ENCODE data around the gene PXMP2. TPM values are rescaled to one million over a fixed set of nuclear protein-coding genes. Genes with fewer than 3 reads are reported as not detected.
"Not testable (repeated sequence)": the region's sequence is repeated elsewhere in the genome, so short reads cannot be mapped to it uniquely, and the experiment has no call there.

Gene PXMP2
- total RNA-seq, 1 donor from 2014 or later, result 31.5 TPM

DNA sequence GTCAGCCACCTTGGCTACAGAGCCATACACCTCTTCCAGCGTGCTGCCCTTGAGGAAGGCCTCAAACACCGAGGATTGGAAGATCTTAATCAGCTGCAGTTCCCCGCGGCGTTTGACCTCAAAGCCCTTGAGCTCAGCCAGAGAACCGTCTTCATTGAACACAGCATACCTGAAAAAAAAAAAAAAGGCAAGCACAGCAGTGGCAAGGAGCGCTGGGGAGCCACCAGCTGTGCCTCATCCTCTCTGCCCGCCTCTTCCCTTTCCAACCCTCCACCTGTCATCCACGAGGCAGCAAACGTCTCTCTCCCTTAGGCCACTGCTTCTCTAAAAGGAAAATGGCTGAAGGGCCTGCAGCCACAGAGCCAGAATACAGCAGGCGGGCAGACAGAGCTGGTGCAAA, 26.4 kb upstream of the PXMP2 start:
- no peak for DNase-seq

DNA sequence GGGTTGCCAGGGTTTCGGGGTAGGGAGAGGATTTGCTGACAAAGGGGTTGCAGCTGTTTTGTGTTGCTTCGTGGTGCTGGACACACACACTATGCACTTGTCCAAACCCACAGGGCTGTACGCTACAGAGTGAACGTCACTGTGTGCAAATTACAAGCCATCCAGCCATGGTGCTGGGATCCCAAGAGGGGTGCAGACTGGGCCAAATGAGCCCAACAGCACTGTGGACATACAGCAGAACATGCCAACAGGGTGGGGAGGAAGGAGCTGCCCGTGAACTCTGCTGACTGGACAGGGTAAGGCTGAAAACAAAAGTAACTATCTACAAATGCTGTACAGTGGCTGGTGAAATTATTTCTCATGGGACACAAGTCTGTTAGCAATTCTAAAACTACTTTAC, 25.4 kb upstream of the PXMP2 start:
- DNase-seq, result no peak

DNA sequence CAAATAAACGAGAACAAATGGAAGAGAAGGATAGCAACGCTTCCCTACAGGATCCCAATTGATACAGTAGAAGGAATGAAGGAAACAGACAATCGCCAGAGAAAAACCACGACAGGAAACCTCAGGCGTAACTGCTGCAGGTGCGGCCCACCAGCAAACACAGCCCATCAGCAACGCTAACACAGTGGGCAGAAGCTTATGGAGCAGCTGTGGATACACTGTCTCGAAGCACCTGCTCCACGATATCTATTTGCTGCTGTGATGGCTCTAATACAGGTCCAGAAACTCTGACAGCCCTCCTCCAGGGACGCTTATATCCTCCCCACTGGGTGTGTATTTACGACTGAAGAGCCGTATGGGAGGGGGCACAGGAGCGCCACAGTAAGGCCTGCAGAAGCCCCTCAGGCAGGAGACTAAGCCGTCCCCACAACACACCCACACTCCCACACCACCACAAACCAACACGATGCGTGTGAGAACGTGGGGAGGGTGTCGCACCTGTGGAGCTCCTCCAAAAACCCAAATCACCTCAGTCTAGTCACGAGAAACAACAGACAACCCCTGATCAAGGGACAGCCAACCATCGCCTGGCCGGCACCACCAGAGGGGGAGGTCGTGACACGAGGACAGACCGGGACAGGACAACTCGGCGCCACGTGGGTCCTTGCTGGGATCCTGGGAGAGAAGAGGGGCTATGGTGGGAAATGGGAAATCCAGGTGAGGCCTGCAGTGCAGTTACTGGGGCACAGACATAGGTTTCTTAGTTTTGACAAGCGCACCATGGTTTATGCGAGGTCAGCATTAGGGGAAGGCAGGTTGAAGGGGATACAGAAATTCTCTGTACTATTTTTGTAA, 24.3 kb upstream of the PXMP2 start:
- no peak for DNase-seq

DNA sequence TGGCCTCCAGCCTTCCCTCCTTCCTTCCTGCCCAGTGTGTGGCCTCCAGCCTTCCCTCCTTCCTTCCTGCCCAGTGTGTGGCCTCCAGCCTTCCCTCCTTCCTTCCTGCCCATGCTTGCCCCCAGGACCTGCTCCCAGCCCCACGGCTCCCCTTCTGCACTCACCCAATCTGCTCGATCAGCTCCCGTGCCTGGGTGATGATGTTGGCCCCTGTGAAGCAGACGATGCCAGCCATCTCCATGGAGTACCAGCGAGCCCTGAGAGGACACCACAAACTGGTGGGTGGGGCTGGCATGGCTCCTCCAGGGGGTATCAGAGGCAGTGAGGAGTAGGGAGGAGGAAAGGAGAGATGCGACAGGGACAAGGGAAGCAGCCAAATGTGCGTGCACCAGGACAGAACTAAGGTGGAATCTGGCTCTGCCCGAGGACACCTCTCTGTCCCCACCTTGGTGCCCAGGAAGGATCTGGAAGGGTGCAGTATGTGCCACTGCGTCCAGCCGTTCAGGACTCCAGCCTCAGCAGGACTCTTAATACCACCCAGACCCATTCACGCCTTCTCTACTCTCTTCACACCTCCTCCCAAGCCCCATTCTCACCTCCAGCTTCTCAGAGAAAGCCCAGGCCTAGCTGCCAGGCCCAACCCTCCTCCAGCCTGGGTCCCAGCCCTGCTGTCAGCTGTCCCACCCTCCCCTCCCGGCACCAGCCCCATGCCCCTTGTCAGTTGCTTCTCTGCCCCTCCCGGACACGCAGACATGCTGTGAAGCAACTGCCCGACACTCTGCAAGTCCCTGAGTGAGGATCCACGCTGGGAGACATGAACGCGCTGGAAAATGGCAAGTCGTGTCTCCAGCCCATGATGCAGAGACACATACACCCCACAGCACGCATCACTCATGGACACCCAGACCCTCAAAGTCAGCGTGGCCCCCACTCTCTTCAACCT, 22.9 kb upstream of the PXMP2 start:
- no peak for DNase-seq

DNA sequence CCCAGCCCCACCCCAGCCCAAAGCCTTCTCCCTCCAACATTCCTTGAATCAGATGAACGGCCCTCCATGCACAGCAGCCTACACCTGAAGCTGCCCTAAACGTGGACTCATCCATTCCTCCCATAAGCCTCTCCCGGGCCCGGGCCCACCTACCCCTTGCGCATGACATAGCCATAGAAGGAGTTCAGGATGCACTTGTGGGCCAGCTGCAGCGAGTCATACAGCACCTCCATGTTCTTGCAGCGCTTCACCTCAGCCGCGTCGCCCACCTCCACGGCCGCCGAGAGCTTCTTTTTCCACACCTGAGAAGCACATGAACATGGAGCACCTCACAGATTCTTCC, 22.3 kb upstream of the PXMP2 start:
- DNase-seq, result no peak

DNA sequence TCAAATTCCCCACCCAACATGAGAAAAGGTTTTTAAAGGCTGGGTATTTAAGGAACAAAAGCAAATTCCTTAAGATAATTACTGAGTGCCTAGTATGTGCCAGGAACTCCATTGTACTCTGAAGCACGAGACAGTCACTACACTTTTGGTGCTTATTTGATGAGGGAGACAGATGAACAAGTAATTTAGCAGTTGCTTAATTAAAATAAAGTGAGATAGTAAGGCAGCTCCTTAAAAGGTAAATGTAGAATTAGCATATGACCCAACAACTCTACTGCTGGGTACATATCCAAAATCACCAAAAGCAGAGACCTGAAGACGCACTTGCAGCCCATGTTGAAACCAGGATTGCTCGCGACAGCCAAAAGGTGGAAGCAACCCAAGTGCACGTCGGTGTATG, 21.6 kb upstream of the PXMP2 start:
- DNase-seq, result no peak

DNA sequence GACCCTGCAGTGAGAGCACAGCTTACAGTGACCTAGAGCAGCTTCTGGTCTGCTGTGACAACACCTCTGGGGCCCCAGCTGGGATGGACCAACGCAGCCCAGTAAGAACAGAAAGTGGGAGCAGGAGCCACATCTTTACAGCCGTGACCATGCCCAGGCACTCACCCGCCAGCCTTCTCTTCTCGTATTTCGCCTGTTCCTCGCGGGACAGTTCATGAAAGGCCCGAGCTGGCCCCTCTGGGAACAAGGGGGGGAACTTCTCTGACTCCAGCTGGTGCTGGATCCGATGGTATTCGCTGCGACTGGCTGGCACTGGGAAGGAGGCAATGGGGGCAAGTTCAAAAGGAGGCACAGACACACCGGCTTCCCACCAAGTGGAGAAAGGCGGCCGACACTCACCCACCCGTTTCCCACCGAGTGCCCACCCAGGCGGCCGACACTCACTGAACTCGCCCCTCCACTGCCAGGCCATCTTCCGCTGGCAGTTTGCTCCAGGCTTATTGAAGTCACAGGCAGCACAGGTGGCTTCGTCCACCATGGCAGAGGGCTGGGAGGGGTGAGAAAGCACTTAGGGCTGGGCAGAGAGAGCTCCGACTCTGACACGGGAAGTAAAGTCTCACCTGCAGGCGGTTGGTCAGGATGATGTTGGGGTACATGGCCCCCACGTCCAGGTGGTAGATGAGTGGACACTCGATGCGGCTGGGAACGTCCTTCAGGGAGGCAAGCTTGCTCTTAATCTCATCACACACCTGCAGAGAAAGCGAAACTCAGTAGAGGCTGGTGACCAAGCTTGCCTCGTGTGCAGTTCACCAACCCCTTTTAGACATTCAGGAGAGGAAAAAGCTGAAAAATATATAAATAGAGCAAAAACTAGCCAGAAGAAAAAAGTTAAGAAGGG, 18.9 kb upstream of the PXMP2 start:
- no peak for DNase-seq

DNA sequence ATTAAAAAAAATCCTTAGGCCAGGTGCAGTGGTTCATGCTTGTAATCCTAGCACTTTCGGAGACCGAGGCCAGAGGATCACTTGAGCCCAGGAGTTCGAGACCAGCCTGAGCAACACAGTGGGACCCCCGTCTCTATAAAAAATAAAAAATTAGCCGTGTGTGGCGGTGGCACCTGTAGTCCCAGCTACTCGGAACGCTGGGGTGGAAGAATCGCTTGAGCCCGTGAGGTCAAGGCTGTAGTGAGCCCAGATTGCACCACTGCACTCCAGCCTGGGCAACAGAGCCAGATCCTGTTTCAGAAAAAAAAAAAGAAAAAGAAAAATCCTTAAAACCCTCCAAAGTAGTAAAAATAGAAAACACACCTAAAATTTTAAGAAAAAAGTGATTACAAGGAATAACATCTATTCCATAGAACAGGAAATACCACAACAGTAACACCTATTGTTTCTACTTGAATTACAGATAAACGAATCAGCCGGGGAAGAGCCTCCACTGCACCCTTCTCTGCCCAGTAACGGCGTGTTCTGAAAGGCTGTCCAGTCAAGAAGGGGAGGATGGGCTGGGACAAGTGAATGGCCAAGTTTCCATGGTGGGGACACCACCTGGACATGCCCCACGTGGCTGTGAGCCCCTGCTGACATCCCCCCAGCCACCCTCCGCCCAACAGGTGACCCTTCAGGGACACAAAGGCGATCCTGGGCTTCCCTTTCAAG, 18.1 kb upstream of the PXMP2 start:
- DNase-seq, result no peak

DNA sequence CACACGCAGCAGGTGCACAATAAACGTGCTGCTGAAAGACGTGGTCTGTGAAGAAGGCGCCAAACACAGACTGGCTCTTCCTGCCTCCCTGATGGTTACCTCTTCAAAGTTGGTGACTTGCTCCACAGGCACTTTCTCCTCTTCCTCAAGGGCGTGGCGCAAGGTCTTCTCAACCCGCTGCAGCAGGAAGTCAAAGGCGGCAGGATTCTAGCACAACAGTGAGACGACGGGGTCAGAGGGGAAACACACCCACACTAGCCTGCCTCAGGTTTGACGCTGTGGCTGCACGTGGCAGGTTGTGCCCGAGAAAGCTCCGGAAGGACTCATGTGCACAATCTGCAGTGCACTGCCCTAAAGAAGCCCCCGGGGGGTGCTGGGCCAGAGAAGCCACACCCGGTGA, 15.3 kb upstream of the PXMP2 start:
- no peak for DNase-seq

DNA sequence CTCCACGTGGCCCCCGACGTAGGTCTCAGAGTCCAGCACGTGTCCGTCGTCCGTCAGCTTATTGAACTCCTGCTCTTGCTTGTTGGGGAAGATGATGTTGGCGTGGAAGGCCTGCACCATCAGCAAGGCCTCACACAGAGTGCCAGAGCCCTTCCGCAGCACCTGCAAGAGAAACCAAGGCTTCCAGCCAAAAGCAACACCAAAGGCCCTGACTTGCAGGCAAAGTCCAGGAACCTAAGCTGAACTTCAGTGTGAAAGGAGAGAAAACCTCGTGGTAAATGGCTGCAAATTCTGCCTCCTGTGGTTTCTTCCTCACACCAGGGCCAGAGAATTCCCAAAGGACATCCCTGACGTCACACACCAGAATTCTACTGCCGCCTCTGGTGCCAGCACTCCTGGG, 14.7 kb upstream of the PXMP2 start:
- no peak for DNase-seq

DNA sequence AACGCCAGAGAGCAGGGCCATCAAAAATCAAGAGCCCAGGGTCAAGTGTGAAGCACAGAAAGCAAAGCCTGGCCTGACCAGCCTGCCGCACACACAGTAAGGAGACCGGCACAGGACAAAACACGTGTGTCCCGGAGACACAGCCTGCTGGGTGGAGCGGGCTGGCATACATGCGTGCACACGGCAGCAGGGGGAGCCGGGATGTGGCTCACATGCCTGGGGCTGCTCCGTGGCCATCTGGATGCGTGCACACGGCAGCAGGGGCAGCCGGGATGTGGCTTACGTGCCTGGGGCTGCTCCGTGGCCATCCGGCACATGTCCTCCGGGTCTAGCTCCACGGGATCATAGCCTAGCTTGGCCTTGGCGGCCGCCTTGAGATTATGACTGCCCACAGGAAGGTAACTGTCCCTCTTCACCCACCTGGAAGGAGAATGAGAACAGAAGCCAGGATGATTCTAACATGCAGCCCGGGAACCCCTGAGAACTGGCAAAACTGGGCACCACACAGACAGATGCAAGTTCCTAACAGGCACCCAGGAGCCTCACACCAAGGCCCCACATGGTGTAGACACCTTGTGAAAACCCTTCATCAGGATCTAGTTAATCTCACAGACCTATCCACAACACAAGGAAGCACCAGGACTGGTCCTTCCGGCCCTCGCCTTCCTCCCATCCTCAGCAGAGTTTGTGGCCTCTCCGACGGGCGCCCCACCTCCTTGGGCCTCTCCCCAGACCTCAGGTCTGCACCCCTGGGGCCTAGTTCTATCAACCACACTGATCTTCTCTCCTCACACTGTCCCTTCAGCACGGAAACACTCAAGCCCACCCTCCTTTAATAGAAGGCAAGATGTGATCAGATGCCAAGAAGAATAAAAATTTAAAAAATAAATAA, 13.9 kb upstream of the PXMP2 start:
- no peak for DNase-seq

DNA sequence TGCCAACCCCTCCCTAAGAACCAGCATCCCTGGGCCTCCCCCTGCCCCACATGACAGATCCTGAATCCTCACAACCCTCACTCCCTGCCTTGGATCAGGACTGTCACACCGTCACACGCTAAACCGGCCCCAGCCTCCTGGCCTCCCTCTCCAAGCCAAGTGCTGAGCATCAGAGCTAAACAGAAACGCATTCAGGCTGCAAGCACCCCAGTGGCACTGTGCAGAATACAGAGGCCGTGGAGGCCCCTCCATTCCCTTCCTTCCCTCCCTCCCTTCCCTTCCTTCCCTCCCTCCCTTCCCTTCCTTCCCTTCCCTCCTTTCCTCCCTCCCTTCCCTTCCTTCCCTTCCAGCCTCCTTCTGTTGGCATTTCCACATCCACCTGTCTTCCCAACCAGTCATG, 12.8 kb upstream of the PXMP2 start:
- no peak for DNase-seq

DNA sequence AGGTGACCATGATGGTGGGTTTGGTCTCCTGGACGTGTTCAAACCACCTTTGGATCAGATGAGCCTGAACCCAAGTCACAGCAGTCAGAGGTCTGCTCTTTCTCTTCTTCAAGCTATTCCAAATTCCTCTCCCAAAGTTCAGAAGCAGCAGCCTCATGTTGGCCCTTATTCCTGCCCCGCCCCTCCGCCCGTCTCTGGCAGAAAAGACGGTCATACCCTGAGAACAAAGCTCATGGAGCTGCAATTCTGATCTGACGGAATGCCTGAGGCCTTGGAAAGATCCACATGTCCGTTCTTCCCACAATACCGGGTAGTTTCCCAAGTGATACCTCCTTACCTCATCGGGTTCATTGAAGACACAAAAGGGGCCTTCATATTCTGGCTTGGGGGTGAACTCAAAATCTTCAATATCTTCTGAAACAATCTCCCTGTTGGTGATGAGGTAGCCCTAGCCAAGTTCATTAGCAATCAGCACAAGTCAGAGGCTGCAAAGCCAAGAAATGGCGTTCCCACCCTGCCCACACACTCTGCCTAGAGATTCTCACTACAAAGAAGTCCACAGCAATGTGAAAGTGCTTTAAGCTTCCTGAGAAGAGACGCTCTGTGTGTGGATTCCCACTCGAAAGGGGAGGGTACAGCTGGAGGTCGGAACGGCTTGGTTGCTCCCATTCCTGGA, 11.5 kb upstream of the PXMP2 start:
- no peak for DNase-seq

DNA sequence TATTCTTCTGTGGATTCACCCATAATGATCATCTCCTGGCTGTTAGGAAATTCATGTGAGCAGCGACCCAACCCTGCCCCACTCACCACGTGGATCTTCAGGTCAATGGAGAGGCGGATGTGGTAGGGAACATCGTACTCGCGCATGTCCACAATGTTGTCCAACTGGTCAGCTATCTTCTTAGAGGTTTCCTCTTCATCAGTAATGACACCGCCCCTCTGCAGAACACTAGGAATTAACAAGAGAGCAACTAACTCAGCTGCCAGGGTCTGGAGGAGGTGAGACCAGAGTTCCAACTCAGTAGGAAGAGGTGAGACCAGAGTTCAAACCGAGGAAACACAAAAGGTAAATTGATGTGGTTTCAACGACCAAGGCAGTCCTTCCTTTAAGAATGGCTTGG, 9.9 kb upstream of the PXMP2 start:
- DNase-seq, result no peak

DNA sequence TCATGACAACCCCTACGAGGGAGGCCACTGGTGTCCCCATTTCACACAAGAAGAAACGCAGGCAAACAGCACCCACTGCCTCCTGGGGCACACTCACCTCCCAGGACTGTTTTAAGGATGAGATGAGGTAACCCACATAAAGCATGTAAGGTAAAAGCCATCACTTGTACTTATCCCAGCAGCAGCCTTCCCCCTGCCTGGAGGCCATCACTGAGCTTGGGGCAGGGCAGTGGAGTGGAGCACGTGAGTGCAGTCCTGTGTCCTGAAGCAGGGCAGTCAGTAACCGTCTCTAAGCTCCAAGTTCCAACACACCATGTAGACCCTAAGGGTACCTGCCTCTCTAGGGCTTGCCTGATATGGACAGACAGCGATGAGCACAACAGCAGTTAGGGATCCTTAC, 2.0 kb upstream of the PXMP2 start:
- DNase-seq, result no peak

DNA sequence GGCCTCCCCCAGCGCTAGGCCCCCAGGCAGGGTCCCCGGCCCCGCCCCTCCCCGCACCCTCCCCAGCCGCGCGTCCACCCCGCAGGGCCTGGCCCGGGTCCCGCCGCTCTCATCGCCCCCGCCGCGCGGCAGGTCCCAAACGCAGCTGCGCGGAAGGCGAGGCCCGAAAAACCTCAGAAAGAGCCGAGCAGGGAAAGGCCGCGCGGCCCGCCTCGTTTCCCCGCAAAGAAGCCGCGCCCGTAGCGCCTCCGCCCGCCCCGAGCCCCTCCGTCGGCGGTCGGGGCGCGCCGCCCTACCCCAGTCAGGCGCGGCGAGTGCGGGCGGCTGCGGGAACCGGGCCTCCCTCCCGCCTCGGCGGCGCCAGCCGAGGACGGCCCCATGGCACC, 569 bp upstream of the PXMP2 start:
- DNase-seq, result peak; percentile 63

DNA sequence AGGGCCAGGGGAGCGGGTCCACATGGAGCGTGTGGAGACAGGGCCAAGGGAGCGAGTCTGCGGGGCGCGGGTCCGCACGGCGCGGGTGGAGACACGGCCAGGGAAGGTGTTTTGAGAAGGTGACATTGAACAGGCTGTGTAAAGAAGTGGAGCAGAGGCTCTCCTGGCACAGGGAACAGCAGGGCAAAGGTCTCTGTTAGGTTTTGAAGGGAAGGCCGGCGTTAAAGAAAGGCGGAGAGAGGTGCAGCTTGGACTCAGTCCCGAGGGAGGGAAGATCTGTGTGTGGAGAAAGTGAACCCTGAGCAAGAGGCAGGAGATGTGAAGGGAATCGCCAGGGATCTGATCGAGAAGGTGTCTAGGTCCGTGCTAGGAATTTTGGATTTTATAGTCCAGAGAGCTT, 1.8 kb downstream of the PXMP2 start:
- no peak for DNase-seq

DNA sequence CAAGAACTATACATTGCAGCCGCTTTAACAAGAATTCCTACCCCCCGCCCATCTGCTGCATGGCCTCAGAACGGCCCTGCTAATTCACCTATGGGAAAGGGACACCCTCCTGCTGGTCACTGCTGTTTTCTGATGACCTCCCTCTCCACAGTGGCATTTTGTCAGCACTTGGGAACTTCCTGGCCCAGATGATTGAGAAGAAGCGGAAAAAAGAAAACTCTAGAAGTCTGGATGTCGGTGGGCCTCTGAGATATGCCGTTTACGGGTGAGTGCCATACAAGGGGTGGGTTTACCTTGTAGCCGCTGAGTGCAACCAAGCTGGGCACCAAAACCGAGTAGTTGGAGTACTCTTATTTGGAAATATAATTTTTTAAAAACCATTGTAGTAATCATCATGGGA, 2.7 kb downstream of the PXMP2 start:
- no peak for DNase-seq

DNA sequence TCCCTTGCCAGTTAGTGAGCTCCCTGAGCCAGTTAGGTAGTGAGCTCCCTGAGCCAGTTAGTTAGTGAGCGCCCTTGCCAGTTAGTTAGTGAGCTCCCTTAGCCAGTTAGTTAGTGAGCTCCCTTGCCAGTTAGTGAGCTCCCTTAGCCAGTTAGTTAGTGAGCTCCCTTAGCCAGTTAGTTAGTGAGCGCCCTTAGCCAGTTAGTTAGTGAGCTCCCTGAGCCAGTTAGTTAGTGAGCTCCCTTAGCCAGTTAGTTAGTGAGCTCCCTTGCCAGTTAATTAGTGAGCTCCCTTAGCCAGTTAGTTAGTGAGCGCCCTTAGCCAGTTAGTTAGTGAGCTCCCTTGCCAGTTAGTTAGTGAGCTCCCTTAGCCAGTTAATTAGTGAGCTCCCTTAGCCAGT, 4.6 kb downstream of the PXMP2 start:
- DNase-seq, result not testable (repeated sequence)

DNA sequence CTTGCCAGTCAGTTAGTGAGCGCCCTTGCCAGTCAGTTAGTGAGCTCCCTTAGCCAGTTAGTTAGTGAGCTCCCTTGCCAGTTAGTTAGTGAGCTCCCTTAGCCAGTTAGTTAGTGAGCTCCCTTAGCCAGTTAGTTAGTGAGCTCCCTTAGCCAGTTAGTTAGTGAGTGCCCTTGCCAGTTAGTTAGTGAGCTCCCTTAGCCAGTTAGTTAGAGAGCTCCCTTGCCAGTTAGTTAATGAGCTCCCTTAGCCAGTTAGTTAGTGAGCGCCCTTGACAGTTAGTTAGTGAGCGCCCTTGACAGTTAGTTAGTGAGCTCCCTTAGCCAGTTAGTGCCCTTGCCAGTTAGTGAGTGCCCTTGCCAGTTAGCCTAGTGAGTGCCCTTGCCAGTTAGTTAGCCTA, 7.5 kb downstream of the PXMP2 start:
- not testable (repeated sequence) for DNase-seq
